GM19025 (cell line): ENCODE measurements around the gene LRRC42.
"Not testable (repeated sequence)": the region's sequence is repeated elsewhere in the genome, so short reads cannot be mapped to it uniquely, and the experiment has no call there.

Experiments used
- ATAC-seq: cut with Tn5 transposase; IDR thresholded peaks from one replicate; pipeline ENCODE4 v1.9.1; 2021; ENCODE audit warnings: mild to moderate bottlenecking, low read depth, moderate library complexity; ENCODE audit not compliant: unreplicated experiment

The LRRC42 gene

GRCh38 chr1:54002544-54003248 is 56.5 kb downstream of the LRRC42 start:
- no peak for ATAC-seq

GRCh38 chr1:54003249-54003646 is 57.1 kb downstream of the LRRC42 start:
- no peak for ATAC-seq

- not testable (repeated sequence) for ATAC-seq
Measured at GRCh38 chr1:54003750-54004480, 57.8 kb downstream of the LRRC42 start.

- no peak for ATAC-seq
Measured at GRCh38 chr1:54004481-54005049, 58.4 kb downstream of the LRRC42 start.

GRCh38 chr1:54006508-54006907 is 60.4 kb downstream of the LRRC42 start:
- ATAC-seq, result no peak

- ATAC-seq, result no peak
Measured at GRCh38 chr1:54007613-54008012, 61.5 kb downstream of the LRRC42 start.

- ATAC-seq, result no peak
Measured at GRCh38 chr1:54008876-54009275, 62.7 kb downstream of the LRRC42 start.

GRCh38 chr1:54009406-54009805 is 63.3 kb downstream of the LRRC42 start:
- ATAC-seq, result no peak

- ATAC-seq, result no peak
Measured at GRCh38 chr1:54010415-54011117, 64.4 kb downstream of the LRRC42 start.

GRCh38 chr1:54011316-54012007 is 65.3 kb downstream of the LRRC42 start:
- no peak for ATAC-seq

- ATAC-seq, result no peak
Measured at GRCh38 chr1:54012008-54012325, 65.8 kb downstream of the LRRC42 start.

- no peak for ATAC-seq
Measured at GRCh38 chr1:54012863-54013262, 66.7 kb downstream of the LRRC42 start.

- ATAC-seq, result no peak
Measured at GRCh38 chr1:54013393-54014008, 67.4 kb downstream of the LRRC42 start.

- ATAC-seq, result no peak
Measured at GRCh38 chr1:54014009-54014629, 68.0 kb downstream of the LRRC42 start.

- ATAC-seq, result no peak
Measured at GRCh38 chr1:54016343-54017282, 70.5 kb downstream of the LRRC42 start.
